ENCODE measurements around the gene PCDHGA4. TPM values are rescaled to one million over a fixed set of nuclear protein-coding genes. Genes with fewer than 3 reads are reported as not detected.
"Not testable (repeated sequence)": the region's sequence is repeated elsewhere in the genome, so short reads cannot be mapped to it uniquely, and the experiment has no call there.

The PCDHGA4 gene
- total RNA-seq, 2 experiments from 2014 or later: 0.12 TPM; not detected in 1

GRCh38 chr5:141388661-141389060 is 33.8 kb downstream of the PCDHGA4 start:
- H3K27ac Mint-ChIP-seq: no peak overlapping the region
- H3K27me3 Mint-ChIP-seq: peaks cover 84% of the 10 kb centered on the region
- no peaks in the 10 kb centered on the region for H3K4me1 Mint-ChIP-seq
- H3K36me3 Mint-ChIP-seq: peaks cover 21% of the 10 kb centered on the region
- H3K4me3 Mint-ChIP-seq: no peak overlapping the region
- no peak for DNase-seq
- H3K9me3 Mint-ChIP-seq: peaks cover 48% of the 10 kb centered on the region

GRCh38 chr5:141389153-141390042 is 34.6 kb downstream of the PCDHGA4 start:
- peaks cover 48% of the 10 kb centered on the region for H3K9me3 Mint-ChIP-seq

GRCh38 chr5:141392429-141393198 is 37.8 kb downstream of the PCDHGA4 start, which contains the start of gene PCDHGA8:
Gene PCDHGA8 (plus strand): TSS chr5:141392633. CDS start chr5:141392814, 181 bp downstream.
- H3K27ac Mint-ChIP-seq: no peak within 1 kb of the TSS
- H3K4me3 Mint-ChIP-seq: no peak within 1 kb of the TSS
- H3K27me3 Mint-ChIP-seq: peaks cover 82% of the 10 kb centered on the region
- H3K36me3 Mint-ChIP-seq: peaks cover 24% of the 10 kb centered on the region
- DNase-seq: no peak
- no peaks in the 10 kb centered on the region for H3K4me1 Mint-ChIP-seq
- peaks cover 35% of the 10 kb centered on the region for H3K9me3 Mint-ChIP-seq

More at GRCh38 chr5:141389153-141390042, 34.6 kb downstream of the PCDHGA4 start:
- peaks cover 26% of the 10 kb centered on the region for H3K36me3 Mint-ChIP-seq
- DNase-seq: no peak
- H3K27me3 Mint-ChIP-seq: peaks cover 84% of the 10 kb centered on the region
- H3K4me1 Mint-ChIP-seq: no peaks in the 10 kb centered on the region
- H3K4me3 Mint-ChIP-seq: no peak overlapping the region
- no peak overlapping the region for H3K27ac Mint-ChIP-seq

GRCh38 chr5:141393267-141393666 is 38.4 kb downstream of the PCDHGA4 start:
- DNase-seq: no peak
- no peaks in the 10 kb centered on the region for H3K4me1 Mint-ChIP-seq
- peaks cover 23% of the 10 kb centered on the region for H3K36me3 Mint-ChIP-seq
- peaks cover 82% of the 10 kb centered on the region for H3K27me3 Mint-ChIP-seq
- peaks cover 33% of the 10 kb centered on the region for H3K9me3 Mint-ChIP-seq
- no peak overlapping the region for H3K4me3 Mint-ChIP-seq
- no peak overlapping the region for H3K27ac Mint-ChIP-seq

GRCh38 chr5:141394401-141395187 is 39.8 kb downstream of the PCDHGA4 start:
- Mint-ChIP-seq H3K36me3 (peaks cover 20% of the 10 kb centered on the region), H3K27me3 (peaks cover 82% of the 10 kb centered on the region), H3K9me3 (peaks cover 33% of the 10 kb centered on the region)
- not testable (repeated sequence) for DNase-seq, H3K4me1 Mint-ChIP-seq, H3K27ac Mint-ChIP-seq, H3K4me3 Mint-ChIP-seq

- peak within 1 kb of the TSS; percentile 61 for H3K4me3 Mint-ChIP-seq
- DNase-seq: peak; percentile 53
- not testable (repeated sequence) for H3K27ac Mint-ChIP-seq, H3K4me1 Mint-ChIP-seq
- peaks cover 81% of the 10 kb centered on the region for H3K27me3 Mint-ChIP-seq
- H3K9me3 Mint-ChIP-seq: peaks cover 30% of the 10 kb centered on the region
- H3K36me3 Mint-ChIP-seq: peaks cover 21% of the 10 kb centered on the region
Measured at GRCh38 chr5:141397756-141398551, 43.1 kb downstream of the PCDHGA4 start, which contains the start of gene PCDHGB5. Gene PCDHGB5 (plus strand): TSS chr5:141397947. CDS start chr5:141398128, 181 bp downstream.

- no peak overlapping the region for H3K27ac Mint-ChIP-seq
- peaks cover 18% of the 10 kb centered on the region for H3K36me3 Mint-ChIP-seq
- H3K27me3 Mint-ChIP-seq: peaks cover 82% of the 10 kb centered on the region
- H3K9me3 Mint-ChIP-seq: peaks cover 27% of the 10 kb centered on the region
- peaks cover 1% of the 10 kb centered on the region for H3K4me1 Mint-ChIP-seq
- H3K4me3 Mint-ChIP-seq: no peak overlapping the region
- DNase-seq: no peak
Measured at GRCh38 chr5:141398608-141399007, 43.8 kb downstream of the PCDHGA4 start.

- Mint-ChIP-seq H3K4me1 (peaks cover 1% of the 10 kb centered on the region), H3K4me3 (no peak overlapping the region), H3K9me3 (peaks cover 21% of the 10 kb centered on the region), H3K36me3 (peaks cover 15% of the 10 kb centered on the region), H3K27me3 (peaks cover 82% of the 10 kb centered on the region), H3K27ac (no peak overlapping the region)
- no peak for DNase-seq
Measured at GRCh38 chr5:141399555-141400258, 44.9 kb downstream of the PCDHGA4 start.

GRCh38 chr5:141402553-141403243 is 47.9 kb downstream of the PCDHGA4 start, which contains the start of gene PCDHGA9:
Gene PCDHGA9 (plus strand): TSS chr5:141402778. CDS start chr5:141402953, 175 bp downstream.
- H3K36me3 Mint-ChIP-seq: peaks cover 15% of the 10 kb centered on the region
- DNase-seq: no peak
- peak within 1 kb of the TSS; percentile 34 for H3K27ac Mint-ChIP-seq
- peaks cover 82% of the 10 kb centered on the region for H3K27me3 Mint-ChIP-seq
- peaks cover 1% of the 10 kb centered on the region for H3K4me1 Mint-ChIP-seq
- peaks cover 25% of the 10 kb centered on the region for H3K9me3 Mint-ChIP-seq
- H3K4me3 Mint-ChIP-seq: peak within 1 kb of the TSS; percentile 52

- H3K4me1 Mint-ChIP-seq: peaks cover 1% of the 10 kb centered on the region
- H3K27me3 Mint-ChIP-seq: peaks cover 85% of the 10 kb centered on the region
- peaks cover 17% of the 10 kb centered on the region for H3K36me3 Mint-ChIP-seq
- no peak overlapping the region for H3K4me3 Mint-ChIP-seq
- peaks cover 27% of the 10 kb centered on the region for H3K9me3 Mint-ChIP-seq
- H3K27ac Mint-ChIP-seq: no peak overlapping the region
- DNase-seq: no peak
Measured at GRCh38 chr5:141403387-141403786, 48.6 kb downstream of the PCDHGA4 start.

Measured in activated naive CD8-positive, alpha-beta T cell treated with anti-CD3 and anti-CD28 coated beads for 36 hours (primary cell).